Measurements from ENCODE around the gene MSN. TPM values are rescaled to one million over a fixed set of nuclear protein-coding genes. Genes with fewer than 3 reads are reported as not detected.

The MSN gene
- total RNA-seq, 2 donors from 2014 or later: 141 to 188 TPM

DNA sequence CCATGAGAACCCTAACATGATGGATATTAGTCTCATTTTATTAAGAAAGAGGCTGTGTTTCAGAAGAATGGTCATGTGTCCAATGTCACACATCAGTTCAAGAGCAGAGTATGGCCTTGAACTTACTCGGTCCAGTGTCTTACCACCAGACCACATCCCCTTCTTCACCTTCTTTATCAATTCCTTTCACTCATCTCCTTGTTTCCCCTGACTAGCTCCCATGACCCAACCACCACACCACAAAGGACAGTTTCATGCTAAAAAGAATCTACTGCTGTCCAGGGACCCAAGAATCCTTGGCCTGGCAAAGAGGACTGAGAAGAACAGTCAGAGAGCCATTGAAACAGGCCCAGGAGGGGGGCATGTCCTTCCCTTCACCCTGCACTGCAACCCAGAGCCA is 33.6 kb upstream of the MSN start:
- H3K27ac Mint-ChIP-seq: no peak overlapping the region
- Histone ChIP-seq H3K4me3 (ENCODE audit: low read length) (no peak overlapping the region), H3K27ac (ENCODE audit: low read depth, low read length) (no peak overlapping the region), H3K4me1 (ENCODE audit: control insufficient read depth, insufficient read depth, low read length) (no peaks in the 10 kb centered on the region), H3K9ac (ENCODE audit: extremely low read depth, low read length, poor library complexity, severe bottlenecking) (no peak overlapping the region), H3K36me3 (ENCODE audit: control insufficient read depth, insufficient read depth, low read length) (no peaks in the 10 kb centered on the region), H3K9me3 (ENCODE audit: control insufficient read depth, low read length) (no peaks in the 10 kb centered on the region), H3K27me3 (ENCODE audit: control insufficient read depth, insufficient read depth, low read length, poor library complexity, severe bottlenecking) (no peaks in the 10 kb centered on the region)
- H3K27me3 Mint-ChIP-seq (ENCODE audit: insufficient read depth): peaks cover 5% of the 10 kb centered on the region
- H3K36me3 Mint-ChIP-seq (ENCODE audit: low read depth): no peaks in the 10 kb centered on the region
- no peak for DNase-seq
- H3K4me3 Mint-ChIP-seq: no peak overlapping the region
- H3K9me3 Mint-ChIP-seq: peaks cover 76% of the 10 kb centered on the region
- no peaks in the 10 kb centered on the region for H3K4me1 Mint-ChIP-seq
- 100% methylated on average over 1 of the region's 1 CpG; no CpG with 5 or more reads in 1 of the 2 experiments for WGBS, 2 experiments (ENCODE audit: insufficient coverage in 1 of 2, insufficient read length in 1 of 2)
- TF ChIP-seq, protein P1, sequence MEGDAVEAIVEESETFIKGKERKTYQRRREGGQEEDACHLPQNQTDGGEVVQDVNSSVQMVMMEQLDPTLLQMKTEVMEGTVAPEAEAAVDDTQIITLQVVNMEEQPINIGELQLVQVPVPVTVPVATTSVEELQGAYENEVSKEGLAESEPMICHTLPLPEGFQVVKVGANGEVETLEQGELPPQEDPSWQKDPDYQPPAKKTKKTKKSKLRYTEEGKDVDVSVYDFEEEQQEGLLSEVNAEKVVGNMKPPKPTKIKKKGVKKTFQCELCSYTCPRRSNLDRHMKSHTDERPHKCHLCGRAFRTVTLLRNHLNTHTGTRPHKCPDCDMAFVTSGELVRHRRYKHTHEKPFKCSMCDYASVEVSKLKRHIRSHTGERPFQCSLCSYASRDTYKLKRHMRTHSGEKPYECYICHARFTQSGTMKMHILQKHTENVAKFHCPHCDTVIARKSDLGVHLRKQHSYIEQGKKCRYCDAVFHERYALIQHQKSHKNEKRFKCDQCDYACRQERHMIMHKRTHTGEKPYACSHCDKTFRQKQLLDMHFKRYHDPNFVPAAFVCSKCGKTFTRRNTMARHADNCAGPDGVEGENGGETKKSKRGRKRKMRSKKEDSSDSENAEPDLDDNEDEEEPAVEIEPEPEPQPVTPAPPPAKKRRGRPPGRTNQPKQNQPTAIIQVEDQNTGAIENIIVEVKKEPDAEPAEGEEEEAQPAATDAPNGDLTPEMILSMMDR (conservative IDR thresholded peaks at IDR 0.05): no peak

DNA sequence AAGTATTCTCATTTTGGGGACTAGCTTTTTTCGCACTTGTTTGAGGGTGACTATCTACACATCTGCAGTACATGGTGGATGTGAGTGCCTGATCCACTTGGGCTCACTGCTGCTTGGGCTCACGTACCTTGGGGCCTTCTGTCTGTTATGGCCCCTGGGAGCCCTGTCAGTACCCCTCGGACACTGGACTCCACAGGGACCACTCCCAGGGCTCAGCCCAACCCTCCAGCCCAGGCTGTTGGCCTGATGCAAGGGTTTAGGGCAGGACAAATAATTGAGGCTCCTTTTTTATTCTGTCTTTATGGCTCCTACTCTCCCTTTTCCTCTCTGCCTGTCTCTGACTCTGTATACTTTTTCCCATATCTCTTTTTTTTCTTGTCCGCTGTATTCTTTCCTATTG is 32.7 kb upstream of the MSN start:
- no peak overlapping the region for H3K27ac ChIP-seq (ENCODE audit: low read depth, low read length)
- H3K4me1 ChIP-seq (ENCODE audit: control insufficient read depth, insufficient read depth, low read length): no peaks in the 10 kb centered on the region
- Mint-ChIP-seq H3K27ac (no peak overlapping the region), H3K36me3 (ENCODE audit: low read depth) (no peaks in the 10 kb centered on the region), H3K4me3 (no peak overlapping the region), H3K4me1 (no peaks in the 10 kb centered on the region), H3K9me3 (peaks cover 74% of the 10 kb centered on the region), H3K27me3 (ENCODE audit: insufficient read depth) (peaks cover 5% of the 10 kb centered on the region)
- no peak overlapping the region for H3K4me3 ChIP-seq (ENCODE audit: low read length)
- DNase-seq: no peak
- TF ChIP-seq, protein P1 (conservative IDR thresholded peaks at IDR 0.05): no peak
- H3K27me3 ChIP-seq (ENCODE audit: control insufficient read depth, insufficient read depth, low read length, poor library complexity, severe bottlenecking): no peaks in the 10 kb centered on the region
- no peaks in the 10 kb centered on the region for H3K36me3 ChIP-seq (ENCODE audit: control insufficient read depth, insufficient read depth, low read length)
- no peak overlapping the region for H3K9ac ChIP-seq (ENCODE audit: extremely low read depth, low read length, poor library complexity, severe bottlenecking)
- H3K9me3 ChIP-seq (ENCODE audit: control insufficient read depth, low read length): no peaks in the 10 kb centered on the region
- WGBS, 2 experiments (ENCODE audit: insufficient coverage in 1 of 2, insufficient read length in 1 of 2): 50 to 93% methylated on average over 1 to 4 of the region's 4 CpGs

DNA sequence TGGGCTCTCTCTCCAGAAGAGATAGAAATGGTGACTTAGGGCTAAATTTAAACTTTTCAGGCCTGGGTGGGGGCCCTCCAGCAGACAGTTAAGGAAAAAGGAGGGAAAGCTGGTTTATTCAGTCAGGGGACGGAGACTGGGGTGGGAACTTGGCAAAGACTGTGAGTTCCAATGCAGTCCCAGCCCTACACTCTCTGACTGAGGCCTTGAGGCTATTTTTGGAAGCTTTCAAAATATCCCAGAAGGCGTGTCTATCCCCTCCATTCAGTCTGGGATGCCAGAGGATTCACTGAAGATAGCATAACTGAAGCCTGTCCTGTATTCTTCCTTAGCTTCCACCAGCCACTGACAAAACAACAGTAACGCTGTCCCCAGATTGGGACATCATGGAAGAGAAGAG is 32.1 kb upstream of the MSN start:
- DNase-seq: no peak
- H3K36me3 ChIP-seq (ENCODE audit: control insufficient read depth, insufficient read depth, low read length): no peaks in the 10 kb centered on the region
- 97 to 100% methylated on average over 1 to 3 of the region's 3 CpGs for WGBS, 2 experiments (ENCODE audit: insufficient coverage in 1 of 2, insufficient read length in 1 of 2)
- no peak overlapping the region for H3K27ac ChIP-seq (ENCODE audit: low read depth, low read length)
- TF ChIP-seq, protein P1 (conservative IDR thresholded peaks at IDR 0.05): no peak
- no peaks in the 10 kb centered on the region for H3K27me3 ChIP-seq (ENCODE audit: control insufficient read depth, insufficient read depth, low read length, poor library complexity, severe bottlenecking)
- Mint-ChIP-seq H3K27ac (no peak overlapping the region), H3K36me3 (ENCODE audit: low read depth) (no peaks in the 10 kb centered on the region), H3K4me1 (no peaks in the 10 kb centered on the region), H3K27me3 (ENCODE audit: insufficient read depth) (peaks cover 5% of the 10 kb centered on the region), H3K4me3 (no peak overlapping the region), H3K9me3 (peaks cover 76% of the 10 kb centered on the region)
- no peak overlapping the region for H3K9ac ChIP-seq (ENCODE audit: extremely low read depth, low read length, poor library complexity, severe bottlenecking)
- H3K4me1 ChIP-seq (ENCODE audit: control insufficient read depth, insufficient read depth, low read length): no peaks in the 10 kb centered on the region
- no peaks in the 10 kb centered on the region for H3K9me3 ChIP-seq (ENCODE audit: control insufficient read depth, low read length)
- H3K4me3 ChIP-seq (ENCODE audit: low read length): no peak overlapping the region
